HepG2 (cell line): ENCODE results near the gene STARD10. TPM values are rescaled to one million over a fixed set of nuclear protein-coding genes. Genes with fewer than 3 reads are reported as not detected.

ENCODE experiments used
- BRCA1 ChIP-seq: sonication (generic); formaldehyde crosslinking; IDR thresholded peaks from 2 replicates; pipeline ENCODE4 v1.4.0; 2020; ENCODE audit warnings: missing genetic modification reagents
- ERF ChIP-seq: IDR thresholded peaks from 2 replicates; pipeline ENCODE4 v1.6.1; 2018; ENCODE audit warnings: missing biosample characterization, missing genetic modification reagents
- MXI1 ChIP-seq: IDR thresholded peaks from 3 replicates; pipeline ENCODE4 v1.6.1; 2012; ENCODE audit warnings: low read depth, low read length, inconsistent platforms, borderline replicate concordance
- NFE2L2 ChIP-seq: fragments of 150-350 bp; IDR thresholded peaks from 2 replicates; pipeline ENCODE4 v1.6.1; 2014; ENCODE audit warnings: low read length
- PRDM4 ChIP-seq: sonication (generic); formaldehyde crosslinking; IDR thresholded peaks from 2 replicates; pipeline ENCODE4 v1.9.0; 2021; ENCODE audit warnings: missing genetic modification reagents, borderline replicate concordance
- ZBTB7A ChIP-seq: sonication (generic); formaldehyde crosslinking; IDR thresholded peaks from 2 replicates; pipeline ENCODE4 v1.8.0; 2022; ENCODE audit warnings: mild to moderate bottlenecking, missing genetic modification reagents
- ZNF333 ChIP-seq: sonication (generic); formaldehyde crosslinking; IDR thresholded peaks from 2 replicates; pipeline ENCODE4 v1.4.0; 2020; ENCODE audit warnings: mild to moderate bottlenecking, missing genetic modification reagents, borderline replicate concordance
- ZNF503 ChIP-seq: sonication (generic); formaldehyde crosslinking; IDR thresholded peaks from 2 replicates; pipeline ENCODE4 v1.4.0; 2020; ENCODE audit warnings: missing genetic modification reagents
- ZNF724P ChIP-seq: sonication (generic); formaldehyde crosslinking; IDR thresholded peaks from 2 replicates; pipeline ENCODE4 v1.8.0; 2022; ENCODE audit warnings: missing genetic modification reagents, borderline replicate concordance
- ZNF768 ChIP-seq: sonication (generic); formaldehyde crosslinking; IDR thresholded peaks from 2 replicates; pipeline ENCODE4 v1.4.0; 2020; ENCODE audit warnings: missing genetic modification reagents
- ZNF776 ChIP-seq: sonication (generic); formaldehyde crosslinking; IDR thresholded peaks from 2 replicates; pipeline ENCODE4 v1.4.0; 2020; ENCODE audit warnings: mild to moderate bottlenecking, missing genetic modification reagents
- polyA plus RNA-seq, 8 experiments: library from polyadenylated mRNA; depleted of rRNA in 3 of 8; stranded (reverse) in 7 of 8; unstranded in 1 of 8; fragments of >200 nt; fragmentation: Illumina TruSeq in 4 of 8; extraction: Trizol in 4 of 8; gene quantifications; 2 replicates each; pipeline versions ENCODE4 v1.2.1 to v1.2.3, GENCODE V29; 2011 to 2016; ENCODE audit warnings: low read depth in 4 of 8, missing spikeins in 1 of 8, mixed read lengths in 1 of 8; ENCODE audit not compliant: insufficient read depth in 1 of 8
- total RNA-seq, 5 experiments: library from RNA; depleted of rRNA; stranded (reverse); fragments of >200 nt; fragmentation: Illumina TruSeq; extraction: Trizol; gene quantifications; 2 replicates each; pipeline ENCODE4 v1.2.3, GENCODE V29; 2016; ENCODE audit warnings: low read depth in 1 of 5
- TF ChIP-seq, protein P1 (sequence below): sonication (generic); formaldehyde crosslinking; IDR thresholded peaks from 2 replicates; pipeline ENCODE4; 2020; ENCODE audit warnings: missing genetic modification reagents, mild to moderate bottlenecking, borderline replicate concordance
- TF ChIP-seq, protein P2 (sequence below): sonication (generic); formaldehyde crosslinking; IDR thresholded peaks from 2 replicates; pipeline ENCODE4 v1.4.0; 2020; ENCODE audit warnings: missing genetic modification reagents, borderline replicate concordance
- TF ChIP-seq, protein P3 (sequence below): IDR thresholded peaks from 2 replicates; pipeline ENCODE4 v1.6.1; 2018; ENCODE audit warnings: missing genetic modification reagents, mild to moderate bottlenecking, missing compliant biosample characterization
- TF ChIP-seq, protein P4 (sequence below): sonication (generic); formaldehyde crosslinking; IDR thresholded peaks from 2 replicates; pipeline ENCODE4 v1.8.0; 2022; ENCODE audit warnings: low read depth, missing genetic modification reagents

The STARD10 gene
- total and polyA plus RNA-seq, 2 of the 13 experiments (the other 11 are each of a cell fraction or from before 2014, with no cell fraction given), result 260 to 341 TPM

DNA sequence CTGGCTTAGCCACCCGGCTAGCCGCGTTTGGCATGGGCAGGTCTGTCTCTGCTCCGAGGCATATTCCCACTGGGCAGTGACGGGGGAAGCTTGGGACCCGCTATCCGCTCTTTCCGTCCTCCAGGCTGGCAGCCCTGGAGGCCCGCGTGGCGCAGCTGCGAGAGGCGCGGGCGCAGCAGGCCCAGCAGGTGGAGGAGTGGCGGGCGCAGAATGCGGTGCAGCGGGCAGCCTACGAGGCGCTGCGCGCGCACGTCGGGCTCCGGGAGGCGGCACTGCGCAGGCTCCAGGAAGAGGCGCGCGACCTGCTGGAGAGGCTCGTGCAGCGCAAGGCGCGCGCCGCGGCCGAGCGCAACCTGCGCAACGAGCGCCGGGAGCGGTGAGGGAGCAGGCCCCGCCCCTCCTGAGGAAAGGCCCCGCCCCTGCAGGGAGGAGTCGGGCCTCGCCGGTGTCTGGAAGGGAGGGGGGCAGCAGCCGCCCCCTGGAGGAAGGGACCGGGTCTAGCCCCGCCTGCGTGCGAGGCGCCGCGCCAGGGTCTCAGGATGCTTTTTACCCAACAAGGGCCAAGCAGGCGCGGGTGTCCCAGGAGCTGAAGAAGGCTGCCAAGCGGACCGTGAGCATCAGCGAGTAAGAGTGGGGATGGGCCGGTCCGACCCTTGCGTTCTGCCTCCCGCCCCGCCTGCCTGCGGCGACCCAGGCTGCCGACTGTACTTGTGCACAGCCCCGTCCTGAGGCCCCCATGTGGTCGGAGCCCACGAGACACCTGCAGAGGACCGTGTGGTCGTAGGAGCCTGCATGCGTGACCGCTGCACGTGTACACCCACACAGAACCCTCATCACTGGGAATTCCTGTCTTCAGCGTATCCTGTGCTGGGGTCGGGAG, 28.3 kb upstream of the STARD10 start (continued):
- TF ChIP-seq ZNF503 (CRISPR knock-in tag) (no peak), ZBTB7A (CRISPR knock-in tag) (no peak), BRCA1 (CRISPR knock-in tag) (no peak), PRDM4 (no peak), NFE2L2 (no peak), MXI1 (0 out of 3 replicates have a peak, but pooled peaks have one; percentile 10), ZNF724P (CRISPR knock-in tag) (peak; percentile 74; the same call in 1 of the 2 replicates), ERF (CRISPR knock-in tag) (0 out of 2 replicates have a peak, but pooled peaks have one; percentile 13), ZNF768 (CRISPR knock-in tag) (peak; percentile 34; the same call in 1 of the 2 replicates), ZNF333 (CRISPR knock-in tag) (no peak), ZNF776 (CRISPR knock-in tag) (no peak)
- TF ChIP-seq, protein P1, sequence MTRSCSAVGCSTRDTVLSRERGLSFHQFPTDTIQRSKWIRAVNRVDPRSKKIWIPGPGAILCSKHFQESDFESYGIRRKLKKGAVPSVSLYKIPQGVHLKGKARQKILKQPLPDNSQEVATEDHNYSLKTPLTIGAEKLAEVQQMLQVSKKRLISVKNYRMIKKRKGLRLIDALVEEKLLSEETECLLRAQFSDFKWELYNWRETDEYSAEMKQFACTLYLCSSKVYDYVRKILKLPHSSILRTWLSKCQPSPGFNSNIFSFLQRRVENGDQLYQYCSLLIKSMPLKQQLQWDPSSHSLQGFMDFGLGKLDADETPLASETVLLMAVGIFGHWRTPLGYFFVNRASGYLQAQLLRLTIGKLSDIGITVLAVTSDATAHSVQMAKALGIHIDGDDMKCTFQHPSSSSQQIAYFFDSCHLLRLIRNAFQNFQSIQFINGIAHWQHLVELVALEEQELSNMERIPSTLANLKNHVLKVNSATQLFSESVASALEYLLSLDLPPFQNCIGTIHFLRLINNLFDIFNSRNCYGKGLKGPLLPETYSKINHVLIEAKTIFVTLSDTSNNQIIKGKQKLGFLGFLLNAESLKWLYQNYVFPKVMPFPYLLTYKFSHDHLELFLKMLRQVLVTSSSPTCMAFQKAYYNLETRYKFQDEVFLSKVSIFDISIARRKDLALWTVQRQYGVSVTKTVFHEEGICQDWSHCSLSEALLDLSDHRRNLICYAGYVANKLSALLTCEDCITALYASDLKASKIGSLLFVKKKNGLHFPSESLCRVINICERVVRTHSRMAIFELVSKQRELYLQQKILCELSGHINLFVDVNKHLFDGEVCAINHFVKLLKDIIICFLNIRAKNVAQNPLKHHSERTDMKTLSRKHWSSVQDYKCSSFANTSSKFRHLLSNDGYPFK (CRISPR knock-in tag), result no peak
- TF ChIP-seq, protein P2, sequence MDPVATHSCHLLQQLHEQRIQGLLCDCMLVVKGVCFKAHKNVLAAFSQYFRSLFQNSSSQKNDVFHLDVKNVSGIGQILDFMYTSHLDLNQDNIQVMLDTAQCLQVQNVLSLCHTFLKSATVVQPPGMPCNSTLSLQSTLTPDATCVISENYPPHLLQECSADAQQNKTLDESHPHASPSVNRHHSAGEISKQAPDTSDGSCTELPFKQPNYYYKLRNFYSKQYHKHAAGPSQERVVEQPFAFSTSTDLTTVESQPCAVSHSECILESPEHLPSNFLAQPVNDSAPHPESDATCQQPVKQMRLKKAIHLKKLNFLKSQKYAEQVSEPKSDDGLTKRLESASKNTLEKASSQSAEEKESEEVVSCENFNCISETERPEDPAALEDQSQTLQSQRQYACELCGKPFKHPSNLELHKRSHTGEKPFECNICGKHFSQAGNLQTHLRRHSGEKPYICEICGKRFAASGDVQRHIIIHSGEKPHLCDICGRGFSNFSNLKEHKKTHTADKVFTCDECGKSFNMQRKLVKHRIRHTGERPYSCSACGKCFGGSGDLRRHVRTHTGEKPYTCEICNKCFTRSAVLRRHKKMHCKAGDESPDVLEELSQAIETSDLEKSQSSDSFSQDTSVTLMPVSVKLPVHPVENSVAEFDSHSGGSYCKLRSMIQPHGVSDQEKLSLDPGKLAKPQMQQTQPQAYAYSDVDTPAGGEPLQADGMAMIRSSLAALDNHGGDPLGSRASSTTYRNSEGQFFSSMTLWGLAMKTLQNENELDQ (CRISPR knock-in tag), result no peak
- TF ChIP-seq, protein P3, sequence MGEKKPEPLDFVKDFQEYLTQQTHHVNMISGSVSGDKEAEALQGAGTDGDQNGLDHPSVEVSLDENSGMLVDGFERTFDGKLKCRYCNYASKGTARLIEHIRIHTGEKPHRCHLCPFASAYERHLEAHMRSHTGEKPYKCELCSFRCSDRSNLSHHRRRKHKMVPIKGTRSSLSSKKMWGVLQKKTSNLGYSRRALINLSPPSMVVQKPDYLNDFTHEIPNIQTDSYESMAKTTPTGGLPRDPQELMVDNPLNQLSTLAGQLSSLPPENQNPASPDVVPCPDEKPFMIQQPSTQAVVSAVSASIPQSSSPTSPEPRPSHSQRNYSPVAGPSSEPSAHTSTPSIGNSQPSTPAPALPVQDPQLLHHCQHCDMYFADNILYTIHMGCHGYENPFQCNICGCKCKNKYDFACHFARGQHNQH (CRISPR knock-in tag), result no peak
- TF ChIP-seq, protein P4, sequence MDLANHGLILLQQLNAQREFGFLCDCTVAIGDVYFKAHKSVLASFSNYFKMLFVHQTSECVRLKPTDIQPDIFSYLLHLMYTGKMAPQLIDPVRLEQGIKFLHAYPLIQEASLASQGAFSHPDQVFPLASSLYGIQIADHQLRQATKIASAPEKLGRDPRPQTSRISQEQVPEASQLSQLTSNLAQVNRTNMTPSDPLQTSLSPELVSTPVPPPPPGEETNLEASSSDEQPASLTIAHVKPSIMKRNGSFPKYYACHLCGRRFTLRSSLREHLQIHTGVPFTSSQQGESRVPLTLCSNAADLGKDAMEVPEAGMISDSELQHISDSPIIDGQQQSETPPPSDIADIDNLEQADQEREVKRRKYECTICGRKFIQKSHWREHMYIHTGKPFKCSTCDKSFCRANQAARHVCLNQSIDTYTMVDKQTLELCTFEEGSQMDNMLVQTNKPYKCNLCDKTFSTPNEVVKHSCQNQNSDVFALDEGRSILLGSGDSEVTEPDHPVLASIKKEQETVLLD (CRISPR knock-in tag), result no peak
